CD14-positive monocyte (primary cell): ENCODE results near the gene MGAT5B. TPM values are rescaled to one million over a fixed set of nuclear protein-coding genes. Genes with fewer than 3 reads are reported as not detected.

Experiments
- DNase-seq, 3 donors: peaks; one replicate each; pipeline ENCODE4 v3.0.0-alpha.2; 2011 to 2022
- H2AFZ ChIP-seq: 2 replicates; pipeline ENCODE4 v1.6.0; 2012; ENCODE audit warnings: mild to moderate bottlenecking, low read depth, low read length, inconsistent platforms; ENCODE audit not compliant: insufficient read depth, poor library complexity, severe bottlenecking
- H3K27ac ChIP-seq, 2 donors: 1 replicate in 1 of 2; 2 replicates in 1 of 2; pipeline ENCODE4 v1.5.1; 2012 to 2013; ENCODE audit warnings: low read length in 2 of 2, control low read depth in 1 of 2, inconsistent platforms in 1 of 2, low read depth in 1 of 2, mild to moderate bottlenecking in 1 of 2
- H3K27me3 ChIP-seq, 2 donors: one replicate each; pipeline versions ENCODE4 v1.6.0 to v1.6.1; 2011 to 2013; ENCODE audit warnings: low read length in 2 of 2; ENCODE audit not compliant: control insufficient read depth in 2 of 2, insufficient read depth in 2 of 2
- H3K36me3 ChIP-seq, 2 donors: replicated peaks in 1 of 2; 1 replicate in 1 of 2; 2 replicates in 1 of 2; pipeline versions ENCODE4 v1.5.1 to v1.6.1; 2012 to 2013; ENCODE audit warnings: low read length in 2 of 2, control low read depth in 1 of 2, inconsistent platforms in 1 of 2, mild to moderate bottlenecking in 1 of 2; ENCODE audit not compliant: insufficient read depth in 2 of 2, control insufficient read depth in 1 of 2
- H3K4me1 ChIP-seq, 2 donors: 1 replicate in 1 of 2; 2 replicates in 1 of 2; pipeline versions ENCODE4 v1.5.1 to v1.6.1; 2012 to 2013; ENCODE audit warnings: low read length in 2 of 2, control low read depth in 1 of 2, inconsistent platforms in 1 of 2, mild to moderate bottlenecking in 1 of 2, moderate library complexity in 1 of 2; ENCODE audit not compliant: insufficient read depth in 2 of 2, control insufficient read depth in 1 of 2
- H3K4me2 ChIP-seq: replicated peaks from 2 replicates; pipeline ENCODE3; 2012; ENCODE audit warnings: low read length, moderate library complexity, mild to moderate bottlenecking; ENCODE audit not compliant: poor library complexity, severe bottlenecking; ENCODE audit errors: extremely low read depth
- H3K4me3 ChIP-seq, 3 experiments: fragments of 200-600 bp in 1 of 3; sonication (generic) in 1 of 3; replicated peaks in 1 of 3; 1 replicate in 2 of 3; 2 replicates in 1 of 3; pipeline ENCODE4 v1.5.1; 2011 to 2013; ENCODE audit warnings: low read length in 3 of 3, mild to moderate bottlenecking in 3 of 3, control low read depth in 2 of 3, low read depth in 2 of 3, inconsistent platforms in 1 of 3, moderate library complexity in 1 of 3
- H3K79me2 ChIP-seq: 2 replicates; pipeline ENCODE4 v1.6.0; 2012; ENCODE audit warnings: mild to moderate bottlenecking, control low read depth, inconsistent platforms, low read length, moderate library complexity; ENCODE audit not compliant: insufficient read depth
- H3K9ac ChIP-seq: 2 replicates; pipeline ENCODE4 v1.6.0; 2017; ENCODE audit warnings: low read length, mild to moderate bottlenecking; ENCODE audit not compliant: insufficient read depth, poor library complexity, severe bottlenecking
- H3K9me3 ChIP-seq, 2 donors: replicated peaks in 1 of 2; 1 replicate in 1 of 2; 2 replicates in 1 of 2; pipeline versions ENCODE4 v1.5.1 to v1.6.1; 2012 to 2013; ENCODE audit warnings: low read length in 2 of 2, control low read depth in 1 of 2; ENCODE audit not compliant: control insufficient read depth in 1 of 2, insufficient read depth in 1 of 2
- H4K20me1 ChIP-seq: 2 replicates; pipeline ENCODE4 v1.6.0; 2012; ENCODE audit warnings: mild to moderate bottlenecking, low read length, control low read depth, moderate library complexity; ENCODE audit not compliant: insufficient read depth
- H3K27ac Mint-ChIP-seq, 7 donors: one replicate each; pipeline ENCODE4 v1.8.0; 2020; ENCODE audit warnings: mild to moderate bottlenecking in 7 of 7, mixed read lengths in 7 of 7, moderate library complexity in 6 of 7, inconsistent platforms in 2 of 7
- H3K27me3 Mint-ChIP-seq, 3 donors: one replicate each; pipeline ENCODE4 v1.8.0; 2021 to 2022; ENCODE audit warnings: low read depth in 3 of 3, mild to moderate bottlenecking in 3 of 3, mixed read lengths in 3 of 3, moderate library complexity in 3 of 3, inconsistent platforms in 1 of 3
- H3K36me3 Mint-ChIP-seq, 2 donors: one replicate each; pipeline ENCODE4 v1.8.0; 2020; ENCODE audit warnings: mixed read lengths in 2 of 2, inconsistent platforms in 1 of 2, mild to moderate bottlenecking in 1 of 2
- H3K4me1 Mint-ChIP-seq: one replicate; pipeline ENCODE4 v1.8.0; 2020; ENCODE audit warnings: mild to moderate bottlenecking, mixed read lengths
- H3K4me3 Mint-ChIP-seq, 2 donors: one replicate each; pipeline ENCODE4 v1.8.0; 2020; ENCODE audit warnings: mild to moderate bottlenecking in 2 of 2, mixed read lengths in 2 of 2, moderate library complexity in 1 of 2
- H3K9me3 Mint-ChIP-seq, 7 donors: one replicate each; pipeline ENCODE4 v1.8.0; 2020 to 2022; ENCODE audit warnings: mixed read lengths in 7 of 7, mild to moderate bottlenecking in 6 of 7, moderate library complexity in 6 of 7, inconsistent platforms in 2 of 7
- WGBS: methylation state at CpG from one replicate; pipeline ENCODE4 v1.1.5; 2013; ENCODE audit warnings: missing lambda C conversion rate; ENCODE audit not compliant: insufficient coverage; 5-methylcytosine and 5-hydroxymethylcytosine counted together
- intact Hi-C, 2 donors: fragments of 100-400 bp; cut with micrococcal nuclease; formaldehyde crosslinking; loops; one replicate each; pipeline versions ENCODE4 v1.15.0 to v1.15.1; 2023
- polyA plus RNA-seq, 3 donors: library from polyadenylated mRNA; depleted of rRNA in 1 of 3; unstranded in 2 of 3; stranded (reverse) in 1 of 3; fragments of 300-500 nt in 2 of 3; fragments of >200 nt in 1 of 3; fragmentation: Illumina TruSeq in 2 of 3; gene quantifications; 1 replicate in 2 of 3; 2 replicates in 1 of 3; pipeline ENCODE4 v1.2.3, GENCODE V29; 2012 to 2021
- TF ChIP-seq, protein P1 (sequence below): fragments of 200-600 bp; IDR thresholded peaks from one replicate; pipeline ENCODE4 v1.8.0; 2022; ENCODE audit warnings: antibody characterized with exemption, mild to moderate bottlenecking

Gene MGAT5B
- polyA plus RNA-seq, 3 donors: not detected

DNA sequence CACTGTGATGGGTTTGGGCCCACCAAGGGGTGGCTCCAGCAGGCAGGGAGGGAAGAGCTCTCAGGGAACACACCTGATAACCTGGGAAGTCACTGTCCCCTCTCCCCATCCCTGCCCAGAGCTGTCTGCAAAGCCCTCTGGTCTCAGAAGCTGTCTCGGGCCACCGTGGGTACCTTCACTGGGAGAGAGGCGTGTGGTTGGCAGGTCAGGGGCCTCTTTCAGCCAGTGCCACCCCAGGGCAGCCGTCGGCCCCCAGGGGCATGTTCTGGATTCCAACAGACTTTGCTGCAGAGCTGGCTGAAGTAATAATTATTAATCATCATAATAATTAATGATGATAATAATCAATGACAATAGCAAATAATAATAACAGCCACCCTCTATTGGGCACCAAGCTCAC, 21.1 kb downstream of the MGAT5B start:
- no peak overlapping the region for H3K27ac ChIP-seq
- H3K27me3 ChIP-seq: no peaks in the 10 kb centered on the region
- no peaks in the 10 kb centered on the region for H4K20me1 ChIP-seq
- H3K27me3 Mint-ChIP-seq: peaks cover 1 to 8% (median 3%) of the 10 kb centered on the region in 3 donors
- no peak overlapping the region for H3K27ac Mint-ChIP-seq
- H3K4me1 ChIP-seq: no peaks in the 10 kb centered on the region
- no peak overlapping the region for H2AFZ ChIP-seq
- no peak overlapping the region for H3K9ac ChIP-seq
- peaks cover 0 to 1% (median 0%) of the 10 kb centered on the region in 7 donors for H3K9me3 Mint-ChIP-seq
- no peak for DNase-seq
- H3K4me3 Mint-ChIP-seq: no peak overlapping the region
- WGBS: 100% methylated on average over 3 of the region's 5 CpGs
- no peaks in the 10 kb centered on the region for H3K4me1 Mint-ChIP-seq
- H3K36me3 ChIP-seq: no peaks in the 10 kb centered on the region
- no peak overlapping the region for H3K4me3 ChIP-seq
- no peak overlapping the region for H3K4me2 ChIP-seq
- no peaks in the 10 kb centered on the region for H3K79me2 ChIP-seq
- no peaks in the 10 kb centered on the region for H3K9me3 ChIP-seq
- intact Hi-C loops: no loop called here
- TF ChIP-seq, protein P1, sequence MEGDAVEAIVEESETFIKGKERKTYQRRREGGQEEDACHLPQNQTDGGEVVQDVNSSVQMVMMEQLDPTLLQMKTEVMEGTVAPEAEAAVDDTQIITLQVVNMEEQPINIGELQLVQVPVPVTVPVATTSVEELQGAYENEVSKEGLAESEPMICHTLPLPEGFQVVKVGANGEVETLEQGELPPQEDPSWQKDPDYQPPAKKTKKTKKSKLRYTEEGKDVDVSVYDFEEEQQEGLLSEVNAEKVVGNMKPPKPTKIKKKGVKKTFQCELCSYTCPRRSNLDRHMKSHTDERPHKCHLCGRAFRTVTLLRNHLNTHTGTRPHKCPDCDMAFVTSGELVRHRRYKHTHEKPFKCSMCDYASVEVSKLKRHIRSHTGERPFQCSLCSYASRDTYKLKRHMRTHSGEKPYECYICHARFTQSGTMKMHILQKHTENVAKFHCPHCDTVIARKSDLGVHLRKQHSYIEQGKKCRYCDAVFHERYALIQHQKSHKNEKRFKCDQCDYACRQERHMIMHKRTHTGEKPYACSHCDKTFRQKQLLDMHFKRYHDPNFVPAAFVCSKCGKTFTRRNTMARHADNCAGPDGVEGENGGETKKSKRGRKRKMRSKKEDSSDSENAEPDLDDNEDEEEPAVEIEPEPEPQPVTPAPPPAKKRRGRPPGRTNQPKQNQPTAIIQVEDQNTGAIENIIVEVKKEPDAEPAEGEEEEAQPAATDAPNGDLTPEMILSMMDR: no peak
- no peaks in the 10 kb centered on the region for H3K36me3 Mint-ChIP-seq

DNA sequence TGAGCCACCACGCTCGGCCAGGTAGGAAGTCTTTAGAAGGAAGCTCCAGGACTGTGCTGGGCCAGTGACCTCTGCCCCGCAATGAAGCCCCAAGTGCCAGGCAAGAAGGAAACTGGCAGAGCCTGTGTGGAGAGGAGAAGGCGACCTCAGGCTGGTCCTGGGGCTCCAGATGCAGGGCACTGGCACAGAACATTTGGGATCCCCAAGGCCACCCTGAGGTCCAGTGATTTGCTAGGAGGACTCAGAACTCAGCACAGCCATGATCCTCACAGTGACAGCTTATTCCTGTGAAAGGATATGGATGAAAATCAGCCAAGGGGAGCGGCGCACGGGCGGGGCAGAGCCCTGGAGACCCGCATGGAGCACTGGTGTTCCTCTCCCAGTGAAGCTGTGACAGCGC, 24.1 kb downstream of the MGAT5B start:
- 97% methylated on average over 10 of the region's 10 CpGs for WGBS
- Histone ChIP-seq H3K79me2 (no peaks in the 10 kb centered on the region), H3K4me3 (no peak overlapping the region), H4K20me1 (no peaks in the 10 kb centered on the region), H3K36me3 (no peaks in the 10 kb centered on the region), H3K4me1 (no peaks in the 10 kb centered on the region), H3K9ac (no peak overlapping the region), H3K4me2 (no peak overlapping the region), H3K9me3 (no peaks in the 10 kb centered on the region), H2AFZ (no peak overlapping the region), H3K27me3 (no peaks in the 10 kb centered on the region), H3K27ac (no peak overlapping the region)
- Mint-ChIP-seq H3K4me3 (no peak overlapping the region), H3K9me3 (peaks cover 0 to 3% (median 0%) of the 10 kb centered on the region in 7 donors), H3K27me3 (peaks cover 0 to 3% (median 3%) of the 10 kb centered on the region in 3 donors), H3K36me3 (no peaks in the 10 kb centered on the region), H3K4me1 (no peaks in the 10 kb centered on the region), H3K27ac (no peak overlapping the region)
- no peak for DNase-seq
- intact Hi-C loops: no loop called here
- TF ChIP-seq, protein P1: no peak
